ENCODE results near the gene PTPRT.

GRCh38 chr20:42401613-42402012 lies 788.1 kb downstream of the PTPRT start:
- TF ChIP-seq CTCF (IDR thresholded peaks at IDR 0.05) (no peak), POLR2AphosphoS5 (IDR thresholded peaks at IDR 0.05) (no peak), POLR2A (IDR thresholded peaks at IDR 0.05) (no peak)

All from breast epithelium (tissue), 3 donors.